ENCODE data around the gene MCRIP2.
"Not testable (repeated sequence)": the region's sequence is repeated elsewhere in the genome, so short reads cannot be mapped to it uniquely, and the experiment has no call there.

Gene MCRIP2

DNA sequence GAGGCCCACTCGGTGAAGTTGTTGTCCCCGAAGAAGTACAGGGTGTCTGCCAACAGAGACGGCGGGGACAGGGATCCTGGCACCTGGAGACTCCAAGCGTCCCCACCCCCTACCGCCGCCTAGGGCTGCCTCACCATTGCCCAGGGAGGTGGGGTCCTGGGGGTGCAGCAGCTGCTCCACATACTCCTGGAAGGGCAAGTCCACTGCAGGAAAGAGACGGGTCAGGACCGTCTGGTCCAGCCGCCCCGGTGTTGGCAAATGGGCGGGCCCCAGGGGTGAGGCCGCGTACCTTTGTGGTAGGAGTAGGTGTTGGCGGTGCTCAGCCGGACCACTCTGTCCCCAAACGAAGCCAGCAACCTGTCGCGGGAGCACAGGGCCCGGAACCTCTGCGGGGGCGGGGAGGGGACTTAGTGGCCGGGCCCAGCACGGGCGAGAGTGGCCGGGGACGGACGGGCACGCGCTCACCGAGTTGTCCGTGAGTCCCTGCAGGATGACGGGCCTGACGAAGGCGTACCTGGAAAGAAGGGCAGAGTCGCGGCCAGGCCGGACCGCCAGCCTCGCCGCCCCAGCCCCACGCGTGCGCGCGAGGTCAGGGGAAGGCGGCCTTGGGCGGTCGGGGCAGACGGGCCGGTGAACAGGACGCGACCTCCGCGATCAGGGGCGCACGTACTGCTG, 41.9 kb downstream of the MCRIP2 start:
- no peak for DNase-seq

- DNase-seq: peak; percentile 94
These were observed 42.6 kb downstream of the MCRIP2 start, which contains the start of gene JMJD8 for GRCh38 chr16:684071-684794. Gene JMJD8 (minus strand): TSS chr16:684334. CDS start chr16:684319, 15 bp downstream.

DNA sequence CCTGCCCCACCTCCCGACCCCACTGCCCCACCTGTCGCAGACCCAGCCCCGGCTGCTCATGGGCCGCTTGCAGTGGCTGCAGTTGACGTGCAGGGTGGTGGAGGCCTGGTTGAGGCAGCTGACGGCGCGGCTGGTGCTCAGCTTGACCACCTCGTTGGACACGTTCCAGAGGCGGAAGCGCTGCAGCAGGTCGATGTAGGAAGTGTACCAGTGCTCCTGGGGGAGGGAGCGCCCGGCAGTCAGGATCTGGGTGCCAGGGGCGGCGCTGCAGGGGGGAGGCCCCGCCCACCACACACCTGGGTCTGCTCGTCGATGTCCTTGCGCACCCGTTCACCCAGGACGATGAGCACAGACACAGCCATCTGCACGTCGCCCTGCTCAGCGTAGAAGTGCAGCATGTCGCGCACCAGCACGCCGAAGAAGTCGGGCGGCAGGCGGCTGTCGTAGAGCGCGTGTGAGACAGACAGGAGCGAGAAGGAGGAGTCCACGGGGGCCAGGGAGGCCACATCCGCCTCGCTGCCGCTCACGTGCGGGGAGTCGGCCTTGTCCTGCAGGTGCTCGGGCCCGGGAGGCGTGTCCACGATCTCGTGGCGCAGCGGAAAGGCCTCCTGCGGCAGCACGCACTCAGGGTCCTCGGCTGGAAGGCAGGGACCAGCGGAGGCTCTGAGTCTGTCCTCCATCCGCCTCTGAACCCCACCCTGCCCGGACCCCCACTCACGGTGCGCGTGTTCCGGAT, 43.5 kb downstream of the MCRIP2 start:
- no peak for DNase-seq

DNA sequence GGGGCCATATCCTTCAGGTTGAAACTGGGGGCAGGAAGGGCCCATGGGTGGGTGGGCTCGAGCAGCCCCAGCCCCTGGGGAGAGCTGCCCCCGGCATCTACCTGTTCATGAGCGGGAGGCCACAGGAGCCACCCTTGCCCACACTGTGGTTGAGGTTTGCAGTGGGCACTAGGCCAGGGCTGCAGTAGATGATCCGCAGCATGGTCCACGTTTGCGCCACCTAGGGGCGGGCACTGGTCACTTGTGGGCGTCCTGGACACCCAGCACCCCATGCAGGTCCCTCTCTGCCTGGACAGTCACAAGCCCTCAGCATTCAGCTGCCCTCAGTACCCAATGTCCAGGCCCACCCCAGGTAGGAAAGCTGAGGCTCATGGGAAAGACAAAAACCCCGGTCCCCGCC, 44.3 kb downstream of the MCRIP2 start:
- no peak for DNase-seq

- DNase-seq: no peak
These were observed 45.0 kb downstream of the MCRIP2 start for GRCh38 chr16:686459-687260.

DNA sequence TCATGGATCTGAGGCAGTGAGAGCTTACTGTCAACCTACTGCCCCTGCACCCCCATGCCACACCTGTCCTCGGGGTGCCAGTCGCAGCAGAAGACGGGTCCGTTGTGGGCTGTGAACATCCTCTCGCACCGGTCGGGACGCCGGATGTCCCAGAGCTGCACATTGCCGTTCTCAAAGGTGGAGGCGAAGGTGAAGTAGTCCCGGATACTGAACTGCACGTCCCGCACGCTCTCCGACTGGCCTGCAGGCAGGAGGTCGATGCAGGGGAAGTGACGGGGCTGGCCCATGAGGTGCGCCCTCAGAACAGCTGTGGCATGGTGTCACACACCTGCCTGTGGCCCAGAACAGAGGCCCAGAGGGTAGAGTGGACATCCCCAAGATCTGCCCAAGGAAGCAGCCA, 45.9 kb downstream of the MCRIP2 start:
- no peak for DNase-seq

DNA sequence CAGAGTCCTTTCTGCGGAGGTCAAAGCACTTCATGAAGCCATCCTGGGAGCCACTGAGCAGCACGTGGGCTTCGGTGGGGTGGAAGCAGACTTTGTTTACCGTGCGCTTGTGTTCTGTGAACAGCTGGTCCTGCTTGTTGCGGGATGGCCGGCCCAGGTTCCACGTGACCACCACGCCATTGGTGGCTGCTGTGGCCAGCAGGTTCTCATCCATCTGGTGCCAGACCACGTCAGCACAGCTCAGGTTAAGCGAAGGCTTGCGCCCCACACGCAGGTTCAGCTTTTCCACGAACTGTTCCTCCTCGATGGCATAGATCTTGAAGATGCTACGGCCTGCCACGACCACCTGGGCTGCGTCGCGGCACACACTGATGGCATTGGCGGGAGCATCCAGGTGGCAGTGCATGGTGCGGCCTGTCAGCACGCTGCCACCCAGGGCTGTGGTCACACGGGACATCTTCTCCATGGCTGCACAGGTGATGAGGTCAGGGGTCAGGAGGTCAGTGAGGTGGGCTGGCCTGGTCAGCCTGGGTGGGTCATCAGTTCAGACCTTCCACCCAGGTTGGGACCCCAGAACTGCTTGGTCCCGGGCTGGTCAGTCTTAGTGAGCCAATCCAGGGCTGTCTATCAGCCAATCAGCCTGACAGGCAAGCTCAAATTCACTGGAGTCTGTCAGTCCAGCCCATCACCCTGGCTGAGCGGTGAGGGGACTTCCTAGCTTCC, 47.7 kb downstream of the MCRIP2 start:
- no peak for DNase-seq

GRCh38 chr16:691242-691641, 49.6 kb downstream of the MCRIP2 start:
- DNase-seq: not testable (repeated sequence)

DNA sequence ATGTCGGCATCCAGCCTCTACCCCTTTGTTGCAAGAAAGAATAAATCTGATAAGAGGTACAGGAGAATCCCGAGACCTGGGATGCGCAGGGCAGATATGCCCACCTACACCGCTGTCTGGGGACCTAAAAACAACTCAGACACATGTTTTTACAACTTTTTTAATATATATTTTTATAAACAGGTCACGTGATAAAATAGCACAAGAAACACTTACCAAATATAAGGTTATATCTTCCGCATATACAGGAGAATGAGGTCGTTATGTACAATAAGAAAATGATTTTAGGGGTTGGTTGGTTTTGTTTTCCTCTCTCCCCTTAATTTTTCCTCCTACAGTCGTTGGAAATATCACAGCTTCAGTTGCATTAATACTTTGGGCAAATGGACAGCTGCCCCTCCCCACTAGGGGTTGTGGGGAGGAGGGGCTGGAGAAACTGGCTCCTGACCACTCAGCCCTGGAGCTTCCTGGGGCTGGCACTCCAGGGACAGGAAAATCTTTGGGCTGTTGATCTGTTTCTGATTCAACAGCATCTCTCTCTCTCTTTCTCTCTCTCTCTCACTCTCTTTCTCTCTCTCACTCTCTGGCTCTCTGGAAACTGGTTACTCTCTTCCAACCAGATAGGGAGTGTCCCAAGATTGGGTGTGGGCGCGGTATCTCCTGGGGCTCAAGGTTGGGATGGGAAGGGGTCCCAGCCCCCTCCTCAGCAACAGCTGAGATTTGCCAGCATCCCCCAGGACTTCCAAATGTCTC, 50.9 kb downstream of the MCRIP2 start:
- no peak for DNase-seq

GRCh38 chr16:693364-693763, 51.7 kb downstream of the MCRIP2 start:
- no peak for DNase-seq

- DNase-seq: no peak
These were observed 52.1 kb downstream of the MCRIP2 start for GRCh38 chr16:693766-694165.

DNA sequence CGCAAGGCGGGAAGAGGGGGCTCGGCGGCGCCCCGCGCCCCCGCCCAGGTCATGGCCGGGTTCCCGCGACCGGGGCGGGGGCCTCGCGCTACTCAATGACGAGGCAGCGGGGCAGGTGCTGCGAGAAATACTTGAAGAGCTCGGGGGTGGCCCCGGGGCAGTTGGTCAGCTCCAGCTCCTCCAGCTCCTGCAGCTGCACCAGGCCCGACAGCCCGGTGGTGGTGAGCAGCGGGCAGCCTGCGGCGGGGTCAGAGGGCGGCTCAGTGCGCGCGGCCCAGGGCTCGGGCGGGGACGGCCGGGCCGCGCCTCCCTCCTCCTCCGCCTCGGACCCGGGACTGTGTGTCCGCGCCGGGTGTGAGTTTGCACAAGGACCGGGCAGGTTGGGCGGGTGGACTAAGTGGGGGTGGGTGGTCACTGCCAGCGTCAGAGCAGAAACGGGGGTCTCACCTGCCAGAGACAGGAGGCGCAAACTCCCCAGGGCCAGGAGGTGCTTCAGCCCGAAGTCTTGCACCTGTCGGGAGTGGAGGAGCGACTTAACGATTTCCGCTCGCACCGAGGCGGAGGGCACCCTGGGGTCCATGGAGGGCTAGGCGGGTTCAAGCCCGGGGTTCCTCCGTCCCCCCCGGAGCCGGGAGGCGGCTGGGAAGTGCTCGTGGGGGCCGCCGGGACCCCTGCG, 52.7 kb downstream of the MCRIP2 start:
- no peak for DNase-seq

- DNase-seq: no peak
These were observed 53.3 kb downstream of the MCRIP2 start for GRCh38 chr16:694863-695354.

DNA sequence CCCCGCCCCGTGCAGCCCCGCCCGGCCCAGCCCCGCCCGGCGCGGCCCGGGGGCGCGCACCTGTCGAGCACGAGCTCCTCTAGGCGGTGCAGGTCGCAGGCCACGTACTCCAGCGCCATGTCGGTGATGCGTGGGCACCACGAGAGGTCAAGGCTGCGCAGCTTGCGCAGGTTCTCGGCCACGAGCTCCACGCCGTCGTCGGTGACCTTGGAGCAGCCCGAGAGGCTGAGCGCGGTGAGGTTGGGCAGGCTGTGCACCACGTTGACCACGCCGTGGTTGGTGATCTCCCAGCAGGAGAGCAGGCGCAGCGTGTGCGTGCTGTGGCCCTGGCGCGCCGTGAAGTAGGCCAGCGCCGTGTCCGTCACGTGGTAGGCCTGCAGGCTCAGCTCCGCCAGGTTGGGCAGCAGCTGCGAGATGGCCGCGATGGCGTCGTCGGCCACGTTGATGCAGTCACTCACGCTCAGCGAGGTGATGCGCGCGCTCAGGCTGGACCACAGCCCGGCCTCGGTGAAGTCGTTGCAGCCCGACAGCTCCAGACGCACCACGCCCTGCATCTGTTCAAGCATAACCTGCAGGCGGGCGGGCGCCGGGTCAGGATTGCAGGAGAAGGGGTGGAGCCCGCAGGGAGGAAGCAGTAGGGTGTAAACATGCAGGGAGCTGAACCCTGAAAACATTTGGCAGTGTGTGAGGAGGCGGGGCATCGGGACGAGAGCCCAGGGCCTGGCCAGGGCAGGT, 53.9 kb downstream of the MCRIP2 start:
- no peak for DNase-seq
